Adrenal gland (tissue), 12 donors: ENCODE results near the gene ZNF324B. TPM values are rescaled to one million over a fixed set of nuclear protein-coding genes. Genes with fewer than 3 reads are reported as not detected.
"Not testable (repeated sequence)": the region's sequence is repeated elsewhere in the genome, so short reads cannot be mapped to it uniquely, and the experiment has no call there.

Experiments used
- DNase-seq, 7 donors: peaks; one replicate each; pipeline ENCODE4 v3.0.0-alpha.2; 2019 to 2020
- H3K27ac ChIP-seq, 5 donors: fragments of 200-600 bp; sonication (generic) in 4 of 5; 1 replicate in 3 of 5; 2 replicates in 2 of 5; pipeline versions ENCODE4 v1.5.1 to v1.8.0; 2016 to 2020; ENCODE audit warnings: mild to moderate bottlenecking in 1 of 5
- H3K27me3 ChIP-seq: fragments of 200-600 bp; 2 replicates; pipeline ENCODE4 v1.8.0; 2021
- H3K36me3 ChIP-seq, 2 donors: fragments of 200-600 bp; replicated peaks in 1 of 2; 1 replicate in 1 of 2; 2 replicates in 1 of 2; pipeline versions ENCODE4 v1.5.1 to v1.8.0; 2018 to 2022
- H3K4me1 ChIP-seq, 2 donors: fragments of 200-600 bp; replicated peaks in 1 of 2; 1 replicate in 1 of 2; 2 replicates in 1 of 2; pipeline versions ENCODE4 v1.5.1 to v1.8.0; 2018 to 2021
- H3K4me3 ChIP-seq, 4 donors: fragments of 200-600 bp; sonication (generic) in 3 of 4; one replicate each; pipeline ENCODE4 v1.5.1; 2016 to 2018
- H3K9me3 ChIP-seq, 3 donors: fragments of 200-600 bp; sonication (generic) in 1 of 3; replicated peaks in 1 of 3; 1 replicate in 2 of 3; 2 replicates in 1 of 3; pipeline versions ENCODE4 v1.5.1 to v1.8.0; 2016 to 2021
- CTCF ChIP-seq, 6 experiments: fragments of 450-650 bp in 4 of 6; fragments of 200-600 bp in 2 of 6; sonication (generic) in 1 of 6; IDR thresholded peaks; 1 replicate in 5 of 6; 2 replicates in 1 of 6; pipeline versions ENCODE4 v1.5.1 to v1.8.0; 2016 to 2021; ENCODE audit warnings: antibody characterized with exemption in 6 of 6, mild to moderate bottlenecking in 2 of 6, moderate library complexity in 1 of 6
- POLR2A ChIP-seq, 2 donors: fragments of 450-650 bp; IDR thresholded peaks; one replicate each; pipeline ENCODE4 v1.6.1; 2017; ENCODE audit warnings: antibody characterized with exemption in 2 of 2, mild to moderate bottlenecking in 2 of 2, moderate library complexity in 1 of 2
- WGBS, 4 donors: extraction: QIAGEN DNeasy Blood & Tissue Kit in 2 of 4; methylation state at CpG; one replicate each; pipeline versions ENCODE4 v1.1.5 to v1.1.7; 2013 to 2017; 5-methylcytosine and 5-hydroxymethylcytosine counted together
- intact Hi-C, 2 donors: fragments of 100-400 bp; cut with DNase I; formaldehyde crosslinking; loops; one replicate each; pipeline versions ENCODE4 v1.14.1 to v1.15.0; 2022 to 2023
- polyA plus RNA-seq, 3 donors: library from polyadenylated mRNA; stranded (reverse); fragments of 200-250 nt in 2 of 3; fragments of 350-450 nt in 1 of 3; fragmentation: Illumina TruSeq in 1 of 3; extraction: RNeasy Lipid Tissue Mini Kit (QIAGEN cat#74804) in 1 of 3; gene quantifications; one replicate each; pipeline ENCODE4 v1.2.3, GENCODE V29; 2013 to 2014
- total RNA-seq, 9 donors: library from RNA; depleted of rRNA in 4 of 9; stranded (reverse); fragments of >200 nt in 4 of 9; fragments of 120-200 nt in 1 of 9; fragmentation: NEBNext Ultra II Directional in 1 of 9; extraction: Animal tissue kit (Norgen Biotek cat#: 25700) in 1 of 9; gene quantifications; one replicate each; pipeline versions ENCODE4 v1.1.0 to v1.2.4, GENCODE V29; 2013 to 2023
- donor health status: healthy with polysubstance abuse.
- donor health status: Bipolar disorder and iron deficiency.
- donor health status: DM: yes; HTN: yes; CAD: no.
- donor health status: DM: no; HTN: no; CAD: no.
- donor health status: DM: no; HTN: no; CAD: no.
- donor health status: DM: yes; HTN: yes; CAD: no.

Gene ZNF324B
- total and polyA plus RNA-seq, 12 donors, result 1.4 to 8.7 (median 6.7) TPM

- Histone ChIP-seq H3K36me3 (peaks cover 0 to 33% of the 10 kb centered on the region in 2 donors), H3K27ac (no peak overlapping the region), H3K4me3 (no peak overlapping the region), H3K9me3 (no peaks in the 10 kb centered on the region), H3K4me1 (peaks cover 0 to 10% of the 10 kb centered on the region in 2 donors), H3K27me3 (no peaks in the 10 kb centered on the region)
- intact Hi-C loops, result no loop called here
- no peak for DNase-seq
- TF ChIP-seq POLR2A (IDR thresholded peaks at IDR 0.05) (no peak), CTCF (IDR thresholded peaks at IDR 0.05) (no peak)
- WGBS, 4 donors, result 89 to 91% (median 90%) methylated on average over 10 to 17 of the region's 17 CpGs
Measured at GRCh38 chr19:58469241-58470013, 18.0 kb downstream of the ZNF324B start.

- H3K27ac ChIP-seq, H3K4me3 ChIP-seq, intact Hi-C loops, H3K9me3 ChIP-seq, DNase-seq, H3K27me3 ChIP-seq: not testable (repeated sequence)
- peaks cover 0 to 14% of the 10 kb centered on the region in 2 donors for H3K4me1 ChIP-seq
- WGBS, 4 donors, result 90 to 99% (median 97%) methylated on average over 12 to 33 of the region's 53 CpGs
- H3K36me3 ChIP-seq, result peaks cover 0 to 33% of the 10 kb centered on the region in 2 donors
Measured at GRCh38 chr19:58470837-58471543, 19.6 kb downstream of the ZNF324B start.

- no peak overlapping the region for H3K27ac ChIP-seq
- H3K9me3 ChIP-seq, result no peaks in the 10 kb centered on the region
- H3K4me1 ChIP-seq, result peaks cover 4 to 18% of the 10 kb centered on the region in 2 donors
- TF ChIP-seq POLR2A (IDR thresholded peaks at IDR 0.05), result no peak
- no peak for TF ChIP-seq CTCF (IDR thresholded peaks at IDR 0.05)
- H3K27me3 ChIP-seq, result no peaks in the 10 kb centered on the region
- 94 to 95% (median 95%) methylated on average over 19 to 39 of the region's 39 CpGs for WGBS, 4 donors
- no peak for DNase-seq
- H3K4me3 ChIP-seq, result no peak overlapping the region
- intact Hi-C loops, result no loop called here
- peaks cover 0 to 33% of the 10 kb centered on the region in 2 donors for H3K36me3 ChIP-seq
Measured at GRCh38 chr19:58471736-58472135, 20.3 kb downstream of the ZNF324B start.

GRCh38 chr19:58473775-58474174 is 22.4 kb downstream of the ZNF324B start:
- Histone ChIP-seq H3K9me3 (no peaks in the 10 kb centered on the region), H3K27ac (no peak overlapping the region), H3K27me3 (no peaks in the 10 kb centered on the region), H3K4me3 (no peak overlapping the region), H3K4me1 (peaks cover 6 to 16% of the 10 kb centered on the region in 2 donors), H3K36me3 (peaks cover 0 to 34% of the 10 kb centered on the region in 2 donors)
- TF ChIP-seq POLR2A (IDR thresholded peaks at IDR 0.05), result no peak
- intact Hi-C loops, result no loop called here
- DNase-seq, result no peak

DNA sequence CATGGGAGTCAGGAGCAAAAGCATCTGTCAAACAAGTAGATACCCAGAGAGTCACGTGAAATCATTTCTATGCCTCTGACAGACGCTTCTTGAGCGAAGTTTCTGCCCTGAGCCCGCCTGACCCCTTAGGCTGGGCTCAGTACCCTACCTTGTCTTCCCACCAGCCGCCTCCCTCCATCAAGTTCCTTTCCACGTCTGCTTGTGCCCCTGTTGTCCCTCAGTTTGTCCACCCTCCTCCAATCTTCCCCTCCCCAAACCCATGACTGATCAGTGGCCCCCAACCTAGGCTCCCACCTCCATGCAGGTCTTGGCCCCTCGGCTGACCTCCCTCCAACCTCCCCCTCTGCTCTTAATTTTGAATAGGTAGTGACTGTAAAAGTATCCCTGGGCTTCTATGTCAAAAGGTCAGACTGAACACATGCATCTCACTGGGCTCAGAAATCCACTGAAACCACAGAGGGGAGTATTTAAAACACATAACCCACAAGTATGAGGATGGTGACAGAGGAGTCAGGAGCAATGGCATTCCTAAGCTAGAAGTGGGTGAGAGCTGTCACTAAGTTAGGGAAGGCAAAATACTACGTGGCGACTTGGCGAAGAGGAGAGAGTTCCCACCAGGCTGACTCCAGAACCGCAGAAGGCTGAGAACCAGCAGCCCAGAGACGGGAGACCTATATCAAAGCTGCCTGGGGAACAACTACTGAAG is 23.0 kb downstream of the ZNF324B start:
- Histone ChIP-seq H3K36me3 (peaks cover 0 to 36% of the 10 kb centered on the region in 2 donors), H3K27ac (peak overlapping the region in 1 of 5 donors; percentile 91), H3K4me3 (no peak overlapping the region), H3K27me3 (no peaks in the 10 kb centered on the region), H3K4me1 (peaks cover 6 to 14% of the 10 kb centered on the region in 2 donors), H3K9me3 (no peaks in the 10 kb centered on the region)
- TF ChIP-seq CTCF (IDR thresholded peaks at IDR 0.05), result no peak
- no peak for TF ChIP-seq POLR2A (IDR thresholded peaks at IDR 0.05)
- DNase-seq, result no peak
- 86 to 91% (median 88%) methylated on average over 12 of the region's 12 CpGs for WGBS, 4 donors
- intact Hi-C loops, result no loop called here
